ENCODE data around the gene PRC1. TPM values are rescaled to one million over a fixed set of nuclear protein-coding genes. Genes with fewer than 3 reads are reported as not detected.
"Not testable (repeated sequence)": the region's sequence is repeated elsewhere in the genome, so short reads cannot be mapped to it uniquely, and the experiment has no call there.

The PRC1 gene
- total RNA-seq, 1 donor from 2014 or later, result 19.5 TPM

GRCh38 chr15:90924375-90924774, 70.0 kb downstream of the PRC1 start:
- no peaks in the 10 kb centered on the region for H3K9me3 Mint-ChIP-seq (ENCODE audit: unreplicated experiment)
- H3K4me3 Mint-ChIP-seq (ENCODE audit: unreplicated experiment), result no peak overlapping the region
- peaks cover 7% of the 10 kb centered on the region for H3K27me3 Mint-ChIP-seq (ENCODE audit: unreplicated experiment)
- peaks cover 22% of the 10 kb centered on the region for H3K36me3 Mint-ChIP-seq (ENCODE audit: low read depth, unreplicated experiment)
- TF ChIP-seq, protein P1, sequence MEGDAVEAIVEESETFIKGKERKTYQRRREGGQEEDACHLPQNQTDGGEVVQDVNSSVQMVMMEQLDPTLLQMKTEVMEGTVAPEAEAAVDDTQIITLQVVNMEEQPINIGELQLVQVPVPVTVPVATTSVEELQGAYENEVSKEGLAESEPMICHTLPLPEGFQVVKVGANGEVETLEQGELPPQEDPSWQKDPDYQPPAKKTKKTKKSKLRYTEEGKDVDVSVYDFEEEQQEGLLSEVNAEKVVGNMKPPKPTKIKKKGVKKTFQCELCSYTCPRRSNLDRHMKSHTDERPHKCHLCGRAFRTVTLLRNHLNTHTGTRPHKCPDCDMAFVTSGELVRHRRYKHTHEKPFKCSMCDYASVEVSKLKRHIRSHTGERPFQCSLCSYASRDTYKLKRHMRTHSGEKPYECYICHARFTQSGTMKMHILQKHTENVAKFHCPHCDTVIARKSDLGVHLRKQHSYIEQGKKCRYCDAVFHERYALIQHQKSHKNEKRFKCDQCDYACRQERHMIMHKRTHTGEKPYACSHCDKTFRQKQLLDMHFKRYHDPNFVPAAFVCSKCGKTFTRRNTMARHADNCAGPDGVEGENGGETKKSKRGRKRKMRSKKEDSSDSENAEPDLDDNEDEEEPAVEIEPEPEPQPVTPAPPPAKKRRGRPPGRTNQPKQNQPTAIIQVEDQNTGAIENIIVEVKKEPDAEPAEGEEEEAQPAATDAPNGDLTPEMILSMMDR (IDR thresholded peaks at IDR 0.05; ENCODE audit: unreplicated experiment), result no peak
- no peak for DNase-seq (ENCODE audit: low spot score)
- H3K27ac Mint-ChIP-seq (ENCODE audit: unreplicated experiment), result no peak overlapping the region
- H3K4me1 Mint-ChIP-seq (ENCODE audit: unreplicated experiment), result no peaks in the 10 kb centered on the region

DNA sequence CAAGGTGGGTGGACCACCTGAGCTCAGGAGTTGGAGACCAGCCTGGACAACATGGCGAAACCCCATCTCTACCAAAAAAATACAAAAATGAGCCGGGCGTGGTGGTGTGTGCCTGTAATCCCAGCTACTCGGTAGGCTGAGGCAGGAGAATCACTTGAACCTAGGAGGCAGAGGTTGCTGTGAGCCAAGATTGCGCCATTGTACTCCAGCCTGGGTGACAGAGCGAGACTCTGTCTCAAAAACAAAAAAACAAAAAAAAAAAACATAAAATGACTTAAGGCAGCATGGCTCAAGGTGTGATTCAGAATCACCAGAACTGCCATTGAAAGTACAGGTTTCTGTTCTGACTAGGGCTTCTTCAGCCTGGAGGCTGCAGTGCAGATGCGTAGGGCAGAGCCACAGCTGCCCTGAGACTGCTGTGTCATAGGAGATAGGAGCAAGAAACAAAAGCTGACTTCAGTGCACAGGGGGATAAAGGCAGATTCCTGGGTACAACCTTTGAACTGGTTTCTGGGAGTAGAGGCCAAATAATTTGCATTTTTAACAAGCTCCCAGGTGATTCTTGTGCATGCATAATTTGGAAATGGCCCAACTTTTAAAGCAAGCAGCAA, 71.5 kb downstream of the PRC1 start:
- H3K27ac Mint-ChIP-seq (ENCODE audit: unreplicated experiment); H3K9me3 Mint-ChIP-seq (ENCODE audit: unreplicated experiment); H3K4me3 Mint-ChIP-seq (ENCODE audit: unreplicated experiment); H3K27me3 Mint-ChIP-seq (ENCODE audit: unreplicated experiment); DNase-seq (ENCODE audit: low spot score); H3K4me1 Mint-ChIP-seq (ENCODE audit: unreplicated experiment): not testable (repeated sequence)
- peaks cover 33% of the 10 kb centered on the region for H3K36me3 Mint-ChIP-seq (ENCODE audit: low read depth, unreplicated experiment)

DNA sequence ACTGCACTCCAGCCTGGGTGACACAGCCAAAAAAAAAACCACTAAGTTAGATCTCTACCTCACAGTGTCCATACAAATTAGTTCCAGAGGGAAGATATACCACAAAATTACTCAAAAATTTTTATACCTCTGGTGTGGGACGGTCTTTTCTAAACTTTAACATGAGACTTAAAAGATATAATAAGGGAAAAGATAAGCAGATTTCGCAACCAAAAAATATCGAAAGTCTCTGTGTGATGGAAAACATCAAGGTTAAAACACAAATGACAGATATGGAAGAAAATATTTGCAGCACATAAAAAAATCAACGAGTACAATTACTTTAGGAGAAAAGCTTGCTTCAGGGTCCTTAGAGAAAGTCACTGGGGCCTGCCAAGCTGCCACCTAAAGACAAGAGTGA, 72.4 kb downstream of the PRC1 start:
- Mint-ChIP-seq H3K4me3 (ENCODE audit: unreplicated experiment) (no peak overlapping the region), H3K9me3 (ENCODE audit: unreplicated experiment) (no peaks in the 10 kb centered on the region), H3K27me3 (ENCODE audit: unreplicated experiment) (peaks cover 7% of the 10 kb centered on the region), H3K4me1 (ENCODE audit: unreplicated experiment) (no peaks in the 10 kb centered on the region), H3K36me3 (ENCODE audit: low read depth, unreplicated experiment) (peaks cover 41% of the 10 kb centered on the region), H3K27ac (ENCODE audit: unreplicated experiment) (no peak overlapping the region)
- DNase-seq (ENCODE audit: low spot score), result no peak
- TF ChIP-seq, protein P1 (IDR thresholded peaks at IDR 0.05; ENCODE audit: unreplicated experiment), result no peak

DNA sequence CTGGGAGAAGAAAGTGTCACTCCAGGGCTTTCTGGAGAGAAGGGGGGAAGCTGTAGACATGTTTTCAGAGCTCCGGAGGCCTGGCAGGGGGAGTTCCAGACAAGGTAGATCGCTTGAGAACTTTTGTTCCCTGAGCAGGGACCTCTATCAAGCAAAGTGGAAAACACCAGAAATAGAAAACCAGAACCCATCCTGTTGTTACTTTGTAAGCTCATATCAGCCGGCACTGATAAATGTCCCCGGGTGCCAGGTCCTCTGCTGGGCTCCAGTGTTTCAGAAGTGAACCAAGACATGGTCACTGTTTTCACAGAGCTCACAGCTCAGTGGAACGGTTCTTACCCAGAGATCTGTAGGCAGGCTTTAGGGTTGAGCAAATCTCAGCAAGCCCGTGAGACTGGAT, 75.5 kb downstream of the PRC1 start:
- peaks cover 12% of the 10 kb centered on the region for H3K27me3 Mint-ChIP-seq (ENCODE audit: unreplicated experiment)
- no peaks in the 10 kb centered on the region for H3K9me3 Mint-ChIP-seq (ENCODE audit: unreplicated experiment)
- no peak for DNase-seq (ENCODE audit: low spot score)
- peaks cover 59% of the 10 kb centered on the region for H3K36me3 Mint-ChIP-seq (ENCODE audit: low read depth, unreplicated experiment)
- TF ChIP-seq, protein P1 (IDR thresholded peaks at IDR 0.05; ENCODE audit: unreplicated experiment), result no peak
- no peaks in the 10 kb centered on the region for H3K4me1 Mint-ChIP-seq (ENCODE audit: unreplicated experiment)
- H3K27ac Mint-ChIP-seq (ENCODE audit: unreplicated experiment), result no peak overlapping the region
- H3K4me3 Mint-ChIP-seq (ENCODE audit: unreplicated experiment), result no peak overlapping the region

GRCh38 chr15:90918034-90918788, 76.1 kb downstream of the PRC1 start:
- Mint-ChIP-seq H3K4me1 (ENCODE audit: unreplicated experiment) (no peaks in the 10 kb centered on the region), H3K4me3 (ENCODE audit: unreplicated experiment) (no peak overlapping the region)

More at GRCh38 chr15:90918034-90918788, 76.1 kb downstream of the PRC1 start:
- Mint-ChIP-seq H3K27me3 (ENCODE audit: unreplicated experiment) (peaks cover 12% of the 10 kb centered on the region), H3K36me3 (ENCODE audit: low read depth, unreplicated experiment) (peaks cover 65% of the 10 kb centered on the region), H3K27ac (ENCODE audit: unreplicated experiment) (no peak overlapping the region), H3K9me3 (ENCODE audit: unreplicated experiment) (no peaks in the 10 kb centered on the region)
- no peak for DNase-seq (ENCODE audit: low spot score)
- TF ChIP-seq, protein P1 (IDR thresholded peaks at IDR 0.05; ENCODE audit: unreplicated experiment), result no peak
